Measurements from ENCODE around the gene PPP4R1. TPM values are rescaled to one million over a fixed set of nuclear protein-coding genes. Genes with fewer than 3 reads are reported as not detected.

PPP4R1 gene
- total and polyA plus RNA-seq, 2 of the 4 experiments (the other 2 are of a cell fraction), result 80.6 to 123 TPM

DNA sequence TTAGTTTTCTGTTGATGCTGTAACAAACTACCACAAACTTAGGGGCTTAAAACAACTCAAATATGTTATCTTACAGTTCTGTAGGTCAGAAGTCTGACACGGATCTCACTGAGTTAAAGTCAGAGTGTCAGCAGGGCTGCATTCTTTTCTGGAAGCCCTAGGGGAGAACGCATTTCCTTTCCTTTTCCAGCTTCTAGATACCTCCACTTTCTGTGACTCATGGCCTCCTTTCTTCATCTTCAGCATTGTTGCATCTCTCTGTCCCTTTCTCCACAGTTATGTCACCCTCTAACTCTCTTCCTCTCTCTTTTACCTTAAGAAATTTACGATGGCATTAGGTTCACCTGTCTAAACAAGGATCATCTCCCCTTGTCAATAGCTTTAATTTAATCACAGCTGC lies 13.3 kb upstream of the PPP4R1 start:
- H3K14ac ChIP-seq (replicated peaks; ENCODE audit: low read depth, low read length), result peak overlapping the region; percentile 6; the same call in 1 of the 2 replicates
- peak overlapping the region; percentile 57 for H2BK5ac ChIP-seq (ENCODE audit: low read depth, low read length, poor library complexity, severe bottlenecking)
- ATAC-seq (ENCODE audit: low read depth), result peak; percentile 54
- in situ Hi-C loops (cut with MboI; ENCODE audit: low sequenced_read_pairs), result no loop called here
- no peak overlapping the region for H3K27ac ChIP-seq (ENCODE audit: insufficient read depth, low read length)
- TF ChIP-seq CEBPB (IDR thresholded peaks at IDR 0.05; ENCODE audit: low read depth, low read length), result peak; percentile 82
- TF ChIP-seq BHLHE40 (IDR thresholded peaks at IDR 0.05; ENCODE audit: low read depth, low read length), result no peak
- intact Hi-C loops (cut with micrococcal nuclease), result no loop called here
- H4K20me1 ChIP-seq (ENCODE audit: insufficient read depth, low read length), result no peaks in the 10 kb centered on the region
- H4K91ac ChIP-seq (ENCODE audit: insufficient read depth, low read depth, low read length), result no peak overlapping the region
- no peak overlapping the region for H3K56ac ChIP-seq (ENCODE audit: extremely low read depth, insufficient read depth, low read length)
- H3K9me3 ChIP-seq (ENCODE audit: control insufficient read depth, insufficient read depth, low read length), result no peaks in the 10 kb centered on the region
- H3K4ac ChIP-seq (ENCODE audit: low read depth, low read length), result peak overlapping the region; percentile 35; the same call in 1 of the 2 replicates
- WGBS, 2 experiments (ENCODE audit: extremely low coverage in 2 of 2, insufficient read length in 1 of 2), result 23% methylated on average over 3 of the region's 3 CpGs; no CpG with 5 or more reads in 1 of the 2 experiments
- H3K23ac ChIP-seq (ENCODE audit: low read depth, low read length), result no peak overlapping the region
- H2AK5ac ChIP-seq (ENCODE audit: low read depth, low read length), result no peak overlapping the region
- no peak overlapping the region for H3K4me3 ChIP-seq (ENCODE audit: insufficient read depth, low read depth, low read length)
- peak; percentile 65 for DNase-seq
- peak overlapping the region; percentile 60 for H2BK120ac ChIP-seq (ENCODE audit: low read depth, low read length)
- no peaks in the 10 kb centered on the region for H3K36me3 ChIP-seq (ENCODE audit: control insufficient read depth, insufficient read depth, low read length)
- no peaks in the 10 kb centered on the region for H3K27me3 ChIP-seq (ENCODE audit: control insufficient read depth, insufficient read depth, low read length)
- peak overlapping the region; percentile 1; the same call in 1 of the 2 replicates for H4K5ac ChIP-seq (ENCODE audit: low read depth, low read length)
- H4K8ac ChIP-seq (ENCODE audit: low read depth in 2 of 2, low read length in 2 of 2), result peak overlapping the region in 1 of 2 experiments; percentile 53; a peak in 3 of 4 replicates
- peaks cover 3% of the 10 kb centered on the region; the same call in 1 of the 2 replicates for H3K4me1 ChIP-seq (ENCODE audit: control insufficient read depth, insufficient read depth, low read length)
- peaks cover 3% of the 10 kb centered on the region for H3K9me1 ChIP-seq (ENCODE audit: insufficient read depth, low read length)
- BruUV-seq (replicated peaks), result no TSS peak
- no peaks in the 10 kb centered on the region for H3K79me1 ChIP-seq (ENCODE audit: low read depth in 1 of 2, low read length in 2 of 2)
- H3K4me2 ChIP-seq (ENCODE audit: low read depth, low read length), result peak overlapping the region; percentile 63; the same call in 1 of the 2 replicates
- H3K9ac ChIP-seq (ENCODE audit: low read depth, low read length), result peak overlapping the region; percentile 39; the same call in 1 of the 2 replicates
- peak overlapping the region; percentile 68; the same call in 1 of the 2 replicates for H2BK20ac ChIP-seq (ENCODE audit: low read depth, low read length)
- ChIA-PET POLR2A (ENCODE audit: unreplicated experiment) (no interaction called here), CTCF (no interaction called here)
- peak overlapping the region; percentile 32; the same call in 1 of the 2 replicates for H3K18ac ChIP-seq (ENCODE audit: low read depth, low read length)
- H2BK15ac ChIP-seq (ENCODE audit: low read depth, low read length), result peak overlapping the region; percentile 66; the same call in 2 of the 3 replicates
- no peak overlapping the region for H2AFZ ChIP-seq (replicated peaks; ENCODE audit: low read length, poor library complexity)
- H2AK9ac ChIP-seq (replicated peaks; ENCODE audit: low read depth, low read length, poor library complexity), result no peak overlapping the region
- dilution Hi-C loops (cut with HindIII; ENCODE audit: low sequenced_read_pairs, unreplicated experiment), result no loop called here
